GM19351 (cell line): ENCODE results near the gene PRSS53.

Experiments
- ATAC-seq: cut with Tn5 transposase; IDR thresholded peaks from one replicate; pipeline ENCODE4 v1.9.1; 2021; ENCODE audit warnings: mild to moderate bottlenecking, moderate library complexity; ENCODE audit not compliant: unreplicated experiment

Gene PRSS53

GRCh38 chr16:31099860-31100638 is 11.3 kb upstream of the PRSS53 start:
- no peak for ATAC-seq

DNA sequence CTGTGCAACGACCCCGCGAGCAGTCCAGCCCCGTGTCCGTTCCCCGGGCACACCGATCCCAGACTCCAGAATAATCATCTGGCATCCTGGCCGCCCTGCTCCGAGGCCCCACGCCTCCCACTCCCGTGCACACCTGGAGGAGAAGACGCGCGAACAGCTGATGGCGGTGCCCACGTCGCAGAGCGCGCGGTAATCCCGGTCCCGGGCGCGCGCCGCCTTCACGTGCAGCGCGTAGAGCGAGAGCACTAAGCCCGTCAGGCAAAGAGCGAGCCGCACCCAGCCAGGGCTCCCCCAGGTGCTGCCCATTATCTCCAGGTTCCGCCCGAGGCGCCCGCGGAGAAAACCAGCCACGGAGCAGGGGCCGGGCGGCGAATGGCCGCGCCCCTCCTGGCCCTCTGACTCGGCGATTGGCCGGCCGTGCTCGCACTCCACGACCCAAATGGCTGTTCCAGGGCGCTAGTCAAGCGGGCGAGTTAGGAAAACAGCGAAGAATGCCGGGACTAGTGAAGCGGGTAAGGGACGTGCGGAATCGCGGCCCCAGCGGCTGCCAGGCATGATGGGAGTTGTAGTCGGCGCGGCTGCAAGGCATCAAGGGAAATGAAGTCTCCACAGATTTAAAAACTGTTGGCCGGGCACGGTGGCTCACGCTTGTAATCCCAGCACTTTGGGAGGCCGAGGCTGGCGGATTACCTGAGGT is 5.8 kb upstream of the PRSS53 start, which contains the start of gene VKORC1:
Gene VKORC1, minus strand, starts transcription at position 374 of the 697 bp plus-strand sequence. Its CDS starts 68 bp downstream, at position 306.
- ATAC-seq: peak; percentile 78

GRCh38 chr16:31094088-31094423 is 5.3 kb upstream of the PRSS53 start:
- ATAC-seq: no peak

GRCh38 chr16:31093132-31093703 is 4.5 kb upstream of the PRSS53 start:
- no peak for ATAC-seq

DNA sequence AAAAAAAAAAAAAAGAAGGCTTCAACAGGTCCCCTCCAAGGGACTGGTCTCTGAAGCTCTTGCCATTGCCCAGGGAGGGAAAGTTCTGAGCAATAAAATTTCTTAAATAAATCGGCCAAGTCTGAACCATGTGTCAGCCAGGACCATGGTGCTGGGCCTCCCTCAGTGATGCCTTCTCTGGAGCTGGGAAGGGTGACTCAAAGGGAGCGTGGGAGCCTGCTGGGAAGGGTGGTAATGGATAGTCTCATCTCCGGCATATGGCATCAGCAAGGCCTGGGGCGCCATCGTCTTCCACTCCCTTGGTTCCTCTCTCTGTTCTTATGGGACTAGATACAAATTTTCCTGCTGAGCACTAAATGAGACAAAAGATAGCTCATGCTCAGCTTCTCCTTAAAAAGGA is 3.6 kb upstream of the PRSS53 start:
- no peak for ATAC-seq

GRCh38 chr16:31090540-31090939 is 1.8 kb upstream of the PRSS53 start:
- no peak for ATAC-seq

- ATAC-seq: no peak
Observed at GRCh38 chr16:31089199-31089598, 456 bp upstream of the PRSS53 start.

GRCh38 chr16:31087971-31088370 is 772 bp downstream of the PRSS53 start:
- ATAC-seq: no peak

GRCh38 chr16:31087481-31087880 is 1.3 kb downstream of the PRSS53 start:
- ATAC-seq: no peak

DNA sequence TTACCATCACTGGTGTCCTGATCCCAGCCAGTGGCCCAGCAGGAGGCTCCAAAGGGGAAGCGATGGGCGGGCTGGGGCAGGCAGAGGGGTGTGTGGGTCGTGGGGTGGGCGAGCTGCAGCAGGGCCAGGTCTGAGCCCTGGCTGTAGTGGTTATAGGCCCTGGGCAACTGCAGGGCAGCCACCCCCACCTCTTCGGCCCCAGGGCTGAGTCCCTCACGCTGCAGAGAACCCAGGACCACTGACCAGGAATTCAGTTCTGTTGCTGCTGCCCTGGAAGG is 2.2 kb downstream of the PRSS53 start:
- no peak for ATAC-seq

- ATAC-seq: no peak
Observed at GRCh38 chr16:31085873-31086628, 2.7 kb downstream of the PRSS53 start.

DNA sequence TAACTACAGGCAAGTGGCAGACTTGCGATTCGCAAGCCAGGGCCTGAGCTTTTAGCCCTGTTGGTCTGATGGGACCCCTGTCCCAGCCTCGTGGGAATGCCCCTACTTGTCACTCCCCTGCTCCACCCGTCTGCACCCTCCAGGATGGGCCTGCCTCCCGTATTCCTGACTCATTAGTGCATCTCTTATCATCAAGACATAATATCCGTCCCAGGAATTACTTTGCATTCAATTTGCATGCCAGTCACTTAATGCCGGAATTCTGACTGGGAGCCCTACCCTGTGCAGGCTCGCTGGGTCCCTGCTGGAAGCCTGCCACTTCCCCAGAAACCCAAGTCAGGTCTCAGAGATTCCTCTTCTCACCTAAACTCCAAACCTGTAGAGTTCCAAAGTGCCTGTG is 3.3 kb downstream of the PRSS53 start:
- ATAC-seq: no peak

DNA sequence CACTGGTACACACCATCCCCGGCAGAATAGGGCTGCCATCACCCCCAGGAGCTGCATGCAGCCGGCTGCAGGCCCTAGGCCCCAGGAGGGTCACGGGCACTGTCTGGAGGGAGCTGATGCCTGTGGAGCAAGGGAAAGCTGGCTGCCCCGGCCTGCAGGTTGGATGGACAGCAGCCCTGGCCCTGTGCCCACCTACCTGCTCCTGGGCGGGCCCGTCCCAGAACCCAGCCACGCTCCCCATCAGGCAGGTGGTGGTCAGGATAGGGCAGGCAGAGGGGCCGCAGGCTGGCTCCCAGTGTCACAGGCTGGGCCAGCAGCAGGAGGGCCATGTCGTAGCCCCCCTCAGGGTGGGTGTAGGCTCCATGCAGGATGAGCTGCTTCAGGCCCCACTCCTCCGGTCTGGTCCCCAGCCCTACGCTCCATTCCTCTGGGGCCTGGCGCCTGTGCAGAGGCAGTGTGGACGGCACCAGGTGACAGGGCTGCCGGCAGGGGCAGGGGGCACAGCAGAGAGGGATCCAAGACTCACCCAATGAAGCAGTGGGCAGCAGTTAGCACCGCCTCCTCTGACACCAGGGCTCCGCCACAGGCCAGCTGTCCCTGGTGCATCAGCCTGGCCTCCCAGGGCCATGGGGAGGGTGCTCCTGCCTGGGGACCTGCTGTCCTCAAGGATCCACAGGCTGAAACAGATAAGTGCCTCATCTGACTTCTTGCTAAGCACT is 4.0 kb downstream of the PRSS53 start:
- ATAC-seq: no peak

DNA sequence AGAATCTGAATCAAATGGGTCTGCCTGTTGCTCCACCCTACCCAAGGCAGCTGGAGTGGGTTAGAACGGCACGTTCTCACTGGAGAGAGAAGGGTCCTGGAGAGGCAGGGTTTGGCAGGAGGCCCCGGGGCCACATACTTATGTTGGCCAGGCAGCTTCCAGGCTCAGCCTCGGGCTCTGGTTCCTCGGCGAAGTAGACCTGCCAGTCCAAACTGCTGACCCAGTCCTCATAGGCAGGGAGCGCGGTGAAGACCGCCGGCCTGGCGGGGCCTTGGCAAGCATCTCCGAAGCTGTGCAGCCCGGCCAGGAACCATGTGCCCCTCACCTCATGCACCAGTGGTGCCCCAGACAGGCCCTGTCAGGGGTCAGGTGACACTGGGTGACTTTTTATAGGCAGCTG is 4.8 kb downstream of the PRSS53 start:
- no peak for ATAC-seq

GRCh38 chr16:31083556-31083955 is 5.2 kb downstream of the PRSS53 start:
- no peak for ATAC-seq

GRCh38 chr16:31083081-31083480 is 5.7 kb downstream of the PRSS53 start:
- no peak for ATAC-seq

DNA sequence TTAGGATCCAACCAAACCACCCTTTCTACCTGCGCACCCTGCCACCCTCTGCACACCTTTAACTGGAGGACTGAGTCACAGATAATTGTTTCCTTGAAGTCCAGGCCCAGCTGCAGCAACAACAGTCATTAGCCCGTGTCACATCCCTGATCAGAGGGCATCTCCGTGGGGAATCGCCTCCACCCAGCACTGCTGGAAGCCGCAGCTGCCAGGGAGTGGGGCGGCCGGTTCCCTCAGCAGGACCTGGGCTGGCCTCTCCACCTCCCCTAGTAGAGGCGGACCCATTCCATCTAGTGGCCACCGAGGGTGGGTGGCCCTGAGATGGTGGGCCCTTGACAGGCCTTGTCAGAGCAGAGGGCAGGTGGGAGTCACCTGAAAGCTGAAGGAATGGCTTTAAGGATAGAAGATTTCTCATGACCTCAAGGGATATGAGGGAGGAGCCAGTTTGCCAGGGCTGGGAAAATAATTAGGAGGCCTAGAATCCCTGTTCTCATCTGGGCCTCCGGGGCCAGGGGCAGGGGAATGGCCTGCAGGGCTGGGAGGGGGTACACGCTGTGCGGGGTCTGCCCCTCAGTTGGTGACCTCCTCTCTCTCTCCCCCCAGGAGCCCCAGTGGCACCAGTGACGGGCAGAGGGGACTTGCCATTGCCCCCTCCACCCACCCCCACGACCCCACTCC is 6.2 kb downstream of the PRSS53 start:
- ATAC-seq: no peak

DNA sequence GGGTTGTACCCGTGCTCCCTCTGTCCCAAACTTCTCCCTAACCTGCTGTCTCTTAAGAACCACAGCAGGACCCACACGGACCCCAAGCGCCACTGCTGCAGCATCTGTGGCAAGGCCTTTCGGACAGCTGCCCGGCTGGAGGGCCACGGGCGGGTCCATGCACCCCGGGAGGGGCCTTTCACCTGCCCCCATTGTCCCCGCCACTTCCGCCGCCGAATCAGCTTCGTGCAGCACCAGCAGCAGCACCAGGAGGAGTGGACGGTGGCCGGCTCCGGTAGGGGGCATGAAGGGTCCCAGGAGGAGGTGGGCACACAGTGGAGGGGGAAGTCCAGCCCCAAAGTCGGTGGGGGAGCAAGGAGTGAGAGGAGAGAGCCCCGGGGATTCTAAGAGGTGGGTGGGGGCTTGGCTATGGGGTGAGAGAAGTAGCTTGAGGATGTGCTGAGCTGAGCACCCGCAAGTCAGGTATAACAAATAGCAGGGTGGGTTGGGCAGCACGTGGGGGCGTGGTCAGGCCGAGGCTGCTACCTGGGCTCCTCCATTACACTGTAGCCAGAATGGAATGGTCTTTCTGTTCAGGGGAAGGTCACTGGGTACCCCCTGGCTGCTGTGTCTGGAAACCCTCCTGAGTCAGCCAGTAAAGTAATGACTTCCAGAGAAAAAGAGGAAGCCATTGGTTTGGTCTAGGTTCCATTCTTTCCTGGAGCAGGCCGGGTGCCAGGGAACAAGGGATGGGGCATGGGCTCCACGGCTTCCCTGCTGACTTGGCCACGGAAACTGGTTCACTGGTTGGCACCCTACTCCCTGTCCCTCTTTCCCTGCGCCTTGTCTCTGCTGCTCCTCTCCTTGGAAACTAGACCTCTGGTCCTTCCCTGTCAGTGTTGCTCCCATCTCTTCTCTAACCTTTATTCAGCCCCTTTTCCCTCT is 7.1 kb downstream of the PRSS53 start:
- ATAC-seq: no peak

GRCh38 chr16:31080756-31081419 is 7.9 kb downstream of the PRSS53 start:
- no peak for ATAC-seq
